ENCODE results near the gene CACNG5. TPM values are rescaled to one million over a fixed set of nuclear protein-coding genes. Genes with fewer than 3 reads are reported as not detected.

Gene CACNG5
- total RNA-seq, 1 experiment from 2014 or later: 0.21 TPM

GRCh38 chr17:66817750-66818149 is 17.2 kb upstream of the CACNG5 start:
- Histone ChIP-seq H3K4me1 (ENCODE audit: control insufficient read depth, insufficient read depth, low read length) (no peaks in the 10 kb centered on the region), H3K27me3 (ENCODE audit: control insufficient read depth, insufficient read depth, low read length) (no peaks in the 10 kb centered on the region), H3K27ac (ENCODE audit: low read length) (no peak overlapping the region), H3K4me3 (ENCODE audit: low read depth in 2 of 2, low read length in 2 of 2) (no peak overlapping the region), H3K36me3 (ENCODE audit: control insufficient read depth, insufficient read depth, low read length) (no peaks in the 10 kb centered on the region), H3K9me3 (ENCODE audit: control insufficient read depth, insufficient read depth, low read depth, low read length) (no peaks in the 10 kb centered on the region)
- intact Hi-C loops (cut with micrococcal nuclease; ENCODE audit: unreplicated experiment) (no loop called here), in situ Hi-C loops (cut with HindIII; ENCODE audit: low pct_unique_long_range_greater_than_20kb, low sequenced_read_pairs) (no loop called here)
- no TSS peak for BruUV-seq (replicated peaks)
- CTCF ChIA-PET: no interaction called here
- POLR2A ChIA-PET: no interaction called here
- TF ChIP-seq REST (IDR thresholded peaks at IDR 0.05; ENCODE audit: insufficient read depth in 1 of 2, low read depth in 2 of 2, low read length in 1 of 2): no peak
- no peak for TF ChIP-seq SIN3A (IDR thresholded peaks at IDR 0.05; ENCODE audit: borderline replicate concordance, insufficient read depth, low read depth, low read length)
- ATAC-seq: no peak
- no peak for DNase-seq (ENCODE audit: low read depth, low spot score)

- Histone ChIP-seq H3K9me3 (ENCODE audit: control insufficient read depth, insufficient read depth, low read depth, low read length) (no peaks in the 10 kb centered on the region), H3K27me3 (ENCODE audit: control insufficient read depth, insufficient read depth, low read length) (no peaks in the 10 kb centered on the region), H3K4me3 (ENCODE audit: low read depth in 2 of 2, low read length in 2 of 2) (no peak overlapping the region), H3K36me3 (ENCODE audit: control insufficient read depth, insufficient read depth, low read length) (no peaks in the 10 kb centered on the region), H3K4me1 (ENCODE audit: control insufficient read depth, insufficient read depth, low read length) (no peaks in the 10 kb centered on the region), H3K27ac (ENCODE audit: low read length) (no peak overlapping the region)
- ChIA-PET POLR2A (no interaction called here), CTCF (no interaction called here)
- BruUV-seq (replicated peaks): no TSS peak
- TF ChIP-seq REST (IDR thresholded peaks at IDR 0.05; ENCODE audit: insufficient read depth in 1 of 2, low read depth in 2 of 2, low read length in 1 of 2): no peak
- no peak for TF ChIP-seq SIN3A (IDR thresholded peaks at IDR 0.05; ENCODE audit: borderline replicate concordance, insufficient read depth, low read depth, low read length)
- TF ChIP-seq CTCF (IDR thresholded peaks at IDR 0.05): no peak
- no peak for TF ChIP-seq POLR2AphosphoS5 (IDR thresholded peaks at IDR 0.05; ENCODE audit: low read depth, low read length)
- no peak for TF ChIP-seq TCF7L2 (IDR thresholded peaks at IDR 0.05; ENCODE audit: low read depth, low read length)
- in situ Hi-C loops (cut with HindIII; ENCODE audit: low pct_unique_long_range_greater_than_20kb, low sequenced_read_pairs) (no loop called here), intact Hi-C loops (cut with micrococcal nuclease; ENCODE audit: unreplicated experiment) (no loop called here)
- DNase-seq (ENCODE audit: low read depth, low spot score) (no peak), ATAC-seq (no peak)
Observed at GRCh38 chr17:66819466-66819865, 15.5 kb upstream of the CACNG5 start.

All from Panc1 (cell line).